Aorta (tissue), 5 donors: ENCODE results near the gene CACNG1. TPM values are rescaled to one million over a fixed set of nuclear protein-coding genes. Genes with fewer than 3 reads are reported as not detected.
"Not testable (repeated sequence)": the region's sequence is repeated elsewhere in the genome, so short reads cannot be mapped to it uniquely, and the experiment has no call there.

ENCODE experiments used
- ATAC-seq: fragments of 200-7000 bp; cut with Tn5 transposase; one replicate; pipeline ENCODE4 v1.9.1; 2022; ENCODE audit warnings: moderate library complexity; ENCODE audit not compliant: low FRiP score
- DNase-seq, 2 donors: peaks; one replicate each; pipeline ENCODE4 v3.0.0-alpha.2; 2020
- H3K27ac ChIP-seq, 2 donors: one replicate each; pipeline ENCODE4 v1.5.1; 2013; ENCODE audit warnings: low read length in 2 of 2, mild to moderate bottlenecking in 2 of 2, moderate library complexity in 2 of 2, control low read depth in 1 of 2, inconsistent platforms in 1 of 2, low read depth in 1 of 2
- H3K27me3 ChIP-seq, 2 donors: one replicate each; pipeline ENCODE4 v1.6.1; 2013; ENCODE audit warnings: control low read depth in 1 of 2, low read length in 1 of 2, mild to moderate bottlenecking in 1 of 2, moderate library complexity in 1 of 2; ENCODE audit not compliant: insufficient read depth in 2 of 2, control insufficient read depth in 1 of 2
- H3K36me3 ChIP-seq, 2 donors: one replicate each; pipeline ENCODE4 v1.6.1; 2013; ENCODE audit warnings: control low read depth in 1 of 2, low read length in 1 of 2, mild to moderate bottlenecking in 1 of 2; ENCODE audit not compliant: insufficient read depth in 2 of 2, control insufficient read depth in 1 of 2
- H3K4me1 ChIP-seq, 2 donors: one replicate each; pipeline ENCODE4 v1.6.1; 2013; ENCODE audit warnings: low read length in 2 of 2, control low read depth in 1 of 2, mild to moderate bottlenecking in 1 of 2, moderate library complexity in 1 of 2; ENCODE audit not compliant: insufficient read depth in 2 of 2, control insufficient read depth in 1 of 2
- H3K4me3 ChIP-seq, 2 donors: one replicate each; pipeline ENCODE4 v1.5.1; 2013; ENCODE audit warnings: low read length in 2 of 2, control low read depth in 1 of 2, mild to moderate bottlenecking in 1 of 2
- H3K9me3 ChIP-seq: one replicate; pipeline ENCODE4 v1.6.1; 2013; ENCODE audit warnings: mild to moderate bottlenecking, low read length; ENCODE audit not compliant: control insufficient read depth
- WGBS, 2 donors: extraction: QIAGEN DNeasy Blood & Tissue Kit; methylation state at CpG; one replicate each; pipeline ENCODE4 v1.1.7; 2013; 5-methylcytosine and 5-hydroxymethylcytosine counted together
- intact Hi-C, 2 donors: fragments of 100-400 bp; cut with DNase I; formaldehyde crosslinking; loops; one replicate each; pipeline versions ENCODE4 v1.14.2 to v1.15.0; 2022
- polyA plus RNA-seq, 2 donors: library from polyadenylated mRNA; stranded (reverse); fragments of 200-250 nt; gene quantifications; one replicate each; pipeline ENCODE4 v1.2.3, GENCODE V29; 2013
- total RNA-seq, 2 donors: library from RNA; stranded (reverse); fragmentation: NEBNext Ultra II Directional; extraction: Animal tissue kit (Norgen Biotek cat#: 25700); gene quantifications; one replicate each; pipeline ENCODE4 v1.2.1, GENCODE V29; 2021
- donor health status: healthy with polysubstance abuse.
- donor health status: Bipolar disorder and iron deficiency.
- donor health status: DM: no; HTN: no; CAD: no.
- donor health status: DM: no; HTN: no; CAD: no.
- donor health status: DM: yes; HTN: yes; CAD: no.

CACNG1 gene
- total and polyA plus RNA-seq, 4 donors = 0.38 TPM; not detected in 3

GRCh38 chr17:67032985-67033384 is 11.4 kb upstream of the CACNG1 start:
- ATAC-seq (no peak), DNase-seq (no peak)
- WGBS, 2 donors = 93 to 94% methylated on average over 13 of the region's 13 CpGs
- Histone ChIP-seq H3K27ac (no peak overlapping the region), H3K4me1 (no peaks in the 10 kb centered on the region), H3K36me3 (no peaks in the 10 kb centered on the region), H3K4me3 (no peak overlapping the region), H3K9me3 (no peaks in the 10 kb centered on the region), H3K27me3 (no peaks in the 10 kb centered on the region)
- intact Hi-C loops = no loop called here

- Histone ChIP-seq H3K36me3 (no peaks in the 10 kb centered on the region), H3K4me1 (no peaks in the 10 kb centered on the region), H3K27me3 (no peaks in the 10 kb centered on the region), H3K4me3 (no peak overlapping the region), H3K9me3 (no peaks in the 10 kb centered on the region), H3K27ac (no peak overlapping the region)
- DNase-seq = no peak
- 91 to 93% methylated on average over 9 of the region's 9 CpGs for WGBS, 2 donors
- intact Hi-C loops = no loop called here
- no peak for ATAC-seq
Measured at GRCh38 chr17:67033613-67034012, 10.7 kb upstream of the CACNG1 start.

- no peaks in the 10 kb centered on the region for H3K36me3 ChIP-seq
- no peak overlapping the region for H3K4me3 ChIP-seq
- DNase-seq (no peak), ATAC-seq (no peak)
- WGBS, 2 donors = 76 to 83% methylated on average over 11 of the region's 11 CpGs
- intact Hi-C loops = no loop called here
- H3K9me3 ChIP-seq = no peaks in the 10 kb centered on the region
- H3K27me3 ChIP-seq = no peaks in the 10 kb centered on the region
- H3K4me1 ChIP-seq = no peaks in the 10 kb centered on the region
- H3K27ac ChIP-seq = no peak overlapping the region
Measured at GRCh38 chr17:67035131-67036083, 8.9 kb upstream of the CACNG1 start.

- no peaks in the 10 kb centered on the region for H3K9me3 ChIP-seq
- H3K27ac ChIP-seq = no peak overlapping the region
- no peaks in the 10 kb centered on the region for H3K4me1 ChIP-seq
- H3K27me3 ChIP-seq = no peaks in the 10 kb centered on the region
- ATAC-seq = no peak
- no peak overlapping the region for H3K4me3 ChIP-seq
- WGBS, 2 donors = 65 to 70% methylated on average over 5 of the region's 5 CpGs
- H3K36me3 ChIP-seq = no peaks in the 10 kb centered on the region
- no peak for DNase-seq
- intact Hi-C loops = no loop called here
Measured at GRCh38 chr17:67038861-67039365, 5.4 kb upstream of the CACNG1 start.

GRCh38 chr17:67040652-67041051 is 3.7 kb upstream of the CACNG1 start:
- ATAC-seq (no peak), DNase-seq (no peak)
- no peaks in the 10 kb centered on the region for H3K36me3 ChIP-seq
- no peaks in the 10 kb centered on the region for H3K4me1 ChIP-seq
- no peaks in the 10 kb centered on the region for H3K9me3 ChIP-seq
- no peaks in the 10 kb centered on the region for H3K27me3 ChIP-seq
- H3K4me3 ChIP-seq = no peak overlapping the region
- WGBS, 2 donors = 91 to 96% methylated on average over 6 of the region's 6 CpGs
- no peak overlapping the region for H3K27ac ChIP-seq
- intact Hi-C loops = no loop called here

GRCh38 chr17:67041119-67041518 is 3.2 kb upstream of the CACNG1 start:
- H3K4me1 ChIP-seq, H3K27me3 ChIP-seq, DNase-seq, H3K9me3 ChIP-seq, ATAC-seq, H3K4me3 ChIP-seq, H3K27ac ChIP-seq, H3K36me3 ChIP-seq, intact Hi-C loops: not testable (repeated sequence)
- WGBS, 2 donors = 96% methylated on average over 5 of the region's 5 CpGs

GRCh38 chr17:67041531-67041930 is 2.8 kb upstream of the CACNG1 start:
- no peak for ATAC-seq
- Histone ChIP-seq H3K4me1 (no peaks in the 10 kb centered on the region), H3K4me3 (no peak overlapping the region), H3K9me3 (no peaks in the 10 kb centered on the region), H3K27ac (no peak overlapping the region), H3K36me3 (no peaks in the 10 kb centered on the region), H3K27me3 (no peaks in the 10 kb centered on the region)
- 86 to 91% methylated on average over 7 of the region's 7 CpGs for WGBS, 2 donors
- intact Hi-C loops = no loop called here
- DNase-seq = no peak

- ATAC-seq (no peak), DNase-seq (no peak)
- Histone ChIP-seq H3K36me3 (no peaks in the 10 kb centered on the region), H3K27me3 (no peaks in the 10 kb centered on the region), H3K27ac (no peak overlapping the region), H3K4me3 (no peak overlapping the region), H3K9me3 (no peaks in the 10 kb centered on the region), H3K4me1 (no peaks in the 10 kb centered on the region)
- intact Hi-C loops = no loop called here
- WGBS, 2 donors = 68 to 70% methylated on average over 11 of the region's 11 CpGs
Measured at GRCh38 chr17:67041941-67042899, 2.1 kb upstream of the CACNG1 start.
